GM15510 (cell line): Measurements from ENCODE around the gene ADGRG6.

Experiments
- POLR2A ChIP-seq: IDR thresholded peaks from 3 replicates; pipeline ENCODE4 v1.6.1; 2011; ENCODE audit warnings: borderline replicate concordance; ENCODE audit not compliant: insufficient read length; ENCODE audit errors: extremely low read depth

The ADGRG6 gene

GRCh38 chr6:142481466-142481865 is 179.7 kb downstream of the ADGRG6 start:
- TF ChIP-seq POLR2A: no peak

DNA sequence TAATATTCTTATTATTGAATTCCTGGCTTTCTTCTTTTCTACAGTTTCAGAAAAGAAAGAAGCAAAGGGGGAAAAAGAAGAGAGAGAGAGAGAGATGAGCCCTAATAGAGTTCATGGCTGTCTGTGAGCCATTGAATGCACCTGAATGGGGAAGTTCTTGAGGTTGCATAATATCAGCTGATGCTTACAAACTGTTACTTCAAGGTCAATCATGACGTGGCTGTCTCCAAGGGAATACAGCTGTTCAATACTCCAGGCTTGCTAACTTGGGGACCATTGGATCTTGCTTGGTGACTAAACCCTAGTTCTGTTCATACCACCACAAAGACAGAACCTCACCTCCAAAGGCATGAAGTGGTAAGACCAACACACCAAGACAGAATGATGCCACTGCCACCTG is 180.4 kb downstream of the ADGRG6 start:
- no peak for TF ChIP-seq POLR2A

GRCh38 chr6:142482974-142483373 is 181.2 kb downstream of the ADGRG6 start:
- TF ChIP-seq POLR2A: no peak

GRCh38 chr6:142485256-142485655 is 183.4 kb downstream of the ADGRG6 start:
- TF ChIP-seq POLR2A: no peak

- TF ChIP-seq POLR2A: no peak
Observed at GRCh38 chr6:142489722-142490610, 188.2 kb downstream of the ADGRG6 start.
